Fibroblast of villous mesenchyme (primary cell): ENCODE results near the gene ADD1. TPM values are rescaled to one million over a fixed set of nuclear protein-coding genes. Genes with fewer than 3 reads are reported as not detected.

Experiments used
- DNase-seq: peaks from one replicate; pipeline ENCODE4 v3.0.0-alpha.2; 2010; ENCODE audit warnings: low read depth
- H3K4me3 ChIP-seq: 2 replicates; pipeline ENCODE4 v1.5.1; 2011; ENCODE audit warnings: low read depth, mild to moderate bottlenecking, low read length
- total RNA-seq: library from RNA; depleted of rRNA; stranded (reverse); fragments of >200 nt; gene quantifications from 2 replicates; pipeline ENCODE4 v1.2.3, GENCODE V29; 2012
- TF ChIP-seq, protein P1 (sequence below): IDR thresholded peaks from 2 replicates; pipeline ENCODE4 v1.5.1; 2012; ENCODE audit warnings: low read depth, mild to moderate bottlenecking, low read length; ENCODE audit not compliant: insufficient read depth

ADD1 gene
- total RNA-seq, 1 donor: 212 TPM

DNA sequence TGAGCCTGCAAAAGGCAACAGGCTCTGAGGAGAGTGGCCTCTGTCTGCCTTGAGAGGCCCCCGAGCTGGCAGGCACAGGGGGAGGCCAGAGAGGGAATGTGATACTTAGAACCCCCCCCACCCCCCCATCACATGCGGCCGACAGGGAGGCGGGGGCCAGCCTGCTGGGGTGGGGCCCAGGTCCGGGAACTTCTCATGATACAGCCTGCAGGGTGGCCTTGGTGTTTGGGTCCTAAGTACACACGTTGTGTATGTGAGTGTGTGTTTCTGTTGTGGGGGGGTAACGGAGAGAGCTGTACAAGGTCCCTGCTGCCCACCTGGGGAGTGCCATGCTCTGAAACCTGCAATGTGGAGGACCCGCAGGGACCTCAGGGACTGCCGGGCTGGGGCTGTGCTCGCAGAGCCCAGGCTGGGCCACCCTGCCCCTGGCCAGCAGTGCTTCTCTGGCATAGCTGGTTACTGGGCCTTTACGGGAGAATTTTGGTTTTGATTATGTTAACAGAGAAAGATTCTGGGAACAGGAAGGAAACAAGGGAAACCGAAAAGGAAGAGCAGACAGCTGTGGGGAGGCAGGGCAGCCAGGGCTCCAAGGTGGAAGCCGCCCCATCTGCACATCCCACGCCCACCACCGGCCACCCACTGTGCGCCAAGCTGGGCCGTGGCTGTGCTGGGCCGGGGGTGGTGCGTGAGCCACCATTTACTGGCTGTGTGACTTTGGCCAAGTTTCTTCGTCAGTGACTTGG, 30.9 kb upstream of the ADD1 start:
- TF ChIP-seq, protein P1, sequence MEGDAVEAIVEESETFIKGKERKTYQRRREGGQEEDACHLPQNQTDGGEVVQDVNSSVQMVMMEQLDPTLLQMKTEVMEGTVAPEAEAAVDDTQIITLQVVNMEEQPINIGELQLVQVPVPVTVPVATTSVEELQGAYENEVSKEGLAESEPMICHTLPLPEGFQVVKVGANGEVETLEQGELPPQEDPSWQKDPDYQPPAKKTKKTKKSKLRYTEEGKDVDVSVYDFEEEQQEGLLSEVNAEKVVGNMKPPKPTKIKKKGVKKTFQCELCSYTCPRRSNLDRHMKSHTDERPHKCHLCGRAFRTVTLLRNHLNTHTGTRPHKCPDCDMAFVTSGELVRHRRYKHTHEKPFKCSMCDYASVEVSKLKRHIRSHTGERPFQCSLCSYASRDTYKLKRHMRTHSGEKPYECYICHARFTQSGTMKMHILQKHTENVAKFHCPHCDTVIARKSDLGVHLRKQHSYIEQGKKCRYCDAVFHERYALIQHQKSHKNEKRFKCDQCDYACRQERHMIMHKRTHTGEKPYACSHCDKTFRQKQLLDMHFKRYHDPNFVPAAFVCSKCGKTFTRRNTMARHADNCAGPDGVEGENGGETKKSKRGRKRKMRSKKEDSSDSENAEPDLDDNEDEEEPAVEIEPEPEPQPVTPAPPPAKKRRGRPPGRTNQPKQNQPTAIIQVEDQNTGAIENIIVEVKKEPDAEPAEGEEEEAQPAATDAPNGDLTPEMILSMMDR: no peak
- peak; percentile 14 for DNase-seq
- peak overlapping the region; percentile 40 for H3K4me3 ChIP-seq

DNA sequence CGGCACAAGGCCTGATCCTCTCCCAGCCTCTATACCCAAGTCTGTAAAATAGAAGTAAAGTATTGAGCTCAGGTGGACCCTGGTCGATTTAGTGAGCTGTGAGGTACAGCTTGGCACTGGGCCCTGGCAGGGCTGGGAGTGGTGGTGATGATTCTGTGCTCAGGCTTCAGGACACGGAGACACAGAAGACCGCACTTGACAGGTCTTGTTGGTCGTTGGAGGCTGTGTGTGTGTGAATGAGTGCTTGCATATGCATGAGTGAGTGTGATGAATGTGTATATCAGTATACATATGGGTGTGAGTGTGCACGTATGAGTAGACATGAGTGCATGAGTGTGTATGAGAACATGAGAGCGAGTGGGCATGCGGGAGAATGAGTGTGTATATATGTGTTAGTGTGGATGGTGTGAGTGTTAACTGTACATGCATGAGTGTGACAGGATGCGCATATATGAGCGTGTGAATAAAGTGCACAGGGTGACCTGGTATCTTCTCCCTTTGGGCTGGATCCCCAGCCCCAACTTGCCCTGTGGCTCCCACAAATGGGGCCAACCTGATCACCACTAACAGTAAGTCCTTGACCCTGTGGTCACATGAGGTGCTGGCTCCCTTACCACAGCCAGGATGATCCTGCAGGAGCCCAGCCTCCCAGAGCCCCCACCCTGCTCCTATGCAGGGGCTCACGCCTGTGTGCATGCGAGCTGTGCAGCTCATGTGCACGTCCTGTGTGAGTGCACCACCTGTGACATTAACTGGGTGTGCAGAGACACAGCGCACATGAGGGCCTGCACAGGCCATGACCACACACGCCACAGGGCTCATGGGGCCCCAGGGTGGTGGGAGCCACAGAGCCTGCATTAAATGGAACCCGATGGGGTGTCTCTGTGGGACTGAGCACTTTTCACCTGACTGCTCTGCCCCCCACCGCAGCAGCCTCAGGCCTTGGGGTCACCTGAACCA, 29.9 kb upstream of the ADD1 start:
- no peak overlapping the region for H3K4me3 ChIP-seq
- no peak for DNase-seq
- TF ChIP-seq, protein P1: no peak

DNA sequence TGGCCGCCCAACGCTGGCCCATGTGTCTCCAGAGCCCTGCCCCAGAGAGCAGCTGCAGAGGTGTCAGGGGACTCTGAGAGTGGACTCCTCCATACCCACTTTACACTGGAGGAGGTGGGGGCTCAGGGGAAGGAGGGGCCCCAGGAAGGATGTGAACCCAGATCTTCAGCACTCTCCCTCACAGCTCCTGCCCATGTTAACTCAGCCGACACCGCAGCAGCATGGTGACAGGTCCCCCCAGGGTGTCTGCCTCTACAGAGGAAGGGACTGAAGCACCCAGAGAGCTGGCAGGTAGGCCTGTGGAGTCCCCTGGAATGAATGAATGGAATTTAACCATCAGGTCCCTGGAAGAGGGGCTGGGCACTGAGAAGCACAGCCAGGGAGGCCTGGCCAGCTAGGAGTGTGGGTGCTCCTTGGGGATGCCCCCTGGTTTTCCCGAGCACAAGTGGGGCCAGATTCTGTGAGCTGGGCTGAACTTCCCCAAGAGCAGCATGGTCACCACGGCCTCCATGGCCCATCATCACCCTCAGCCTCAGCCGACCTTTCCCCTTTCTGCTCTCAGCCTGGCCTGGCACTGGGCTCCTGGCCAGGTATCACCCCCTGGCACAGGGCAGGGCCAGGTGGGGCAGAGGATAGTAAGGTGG, 28.9 kb upstream of the ADD1 start:
- TF ChIP-seq, protein P1: no peak
- no peak for DNase-seq
- no peak overlapping the region for H3K4me3 ChIP-seq

DNA sequence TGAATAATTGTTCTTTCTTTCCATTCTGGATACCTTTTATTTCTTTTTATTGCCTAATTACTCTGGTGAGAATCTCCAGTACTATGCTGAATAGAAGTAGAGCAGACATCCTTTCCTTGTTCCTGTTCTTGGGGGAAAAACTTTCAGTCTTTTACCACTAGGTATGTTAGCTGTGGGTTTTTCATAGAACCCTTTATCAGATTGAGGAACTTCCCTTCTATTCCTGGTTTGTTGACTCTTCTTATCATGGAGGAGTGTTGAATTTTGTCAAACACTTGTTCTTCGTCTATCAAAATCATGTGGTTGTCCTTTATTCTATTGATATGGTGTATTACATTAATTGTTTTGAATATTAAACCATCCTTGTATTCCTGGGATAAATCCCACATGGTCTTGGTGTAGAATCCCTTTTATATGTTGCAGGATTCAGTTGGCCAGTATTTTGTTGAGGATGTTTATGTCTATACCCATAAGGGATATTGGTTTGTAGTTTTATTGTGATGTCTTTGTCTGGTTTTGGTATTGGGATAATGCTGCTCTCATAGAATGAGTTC, 27.2 kb upstream of the ADD1 start:
- H3K4me3 ChIP-seq: no peak overlapping the region
- TF ChIP-seq, protein P1: no peak
- DNase-seq: no peak

DNA sequence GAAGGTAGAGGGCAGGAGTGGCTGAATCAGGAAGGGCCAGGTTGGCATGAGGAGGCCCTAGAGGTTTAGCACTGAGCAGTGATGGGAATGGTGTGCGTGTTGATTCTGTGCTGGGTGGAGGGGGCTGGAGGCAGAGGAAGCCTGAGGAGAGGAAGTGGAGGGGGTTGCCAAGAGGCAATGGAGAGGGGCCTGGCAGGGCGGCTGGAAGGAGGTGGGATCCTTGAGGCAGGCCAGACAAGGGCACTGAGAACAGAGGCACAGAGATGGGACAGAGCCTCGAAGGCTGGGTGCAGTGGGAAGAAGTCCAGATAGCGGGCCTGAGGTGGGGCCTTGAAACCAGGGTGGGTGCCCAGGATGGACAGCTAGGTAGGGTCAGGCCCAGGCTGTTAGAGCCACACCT, 26.5 kb upstream of the ADD1 start:
- TF ChIP-seq, protein P1: no peak
- DNase-seq: no peak
- no peak overlapping the region for H3K4me3 ChIP-seq

DNA sequence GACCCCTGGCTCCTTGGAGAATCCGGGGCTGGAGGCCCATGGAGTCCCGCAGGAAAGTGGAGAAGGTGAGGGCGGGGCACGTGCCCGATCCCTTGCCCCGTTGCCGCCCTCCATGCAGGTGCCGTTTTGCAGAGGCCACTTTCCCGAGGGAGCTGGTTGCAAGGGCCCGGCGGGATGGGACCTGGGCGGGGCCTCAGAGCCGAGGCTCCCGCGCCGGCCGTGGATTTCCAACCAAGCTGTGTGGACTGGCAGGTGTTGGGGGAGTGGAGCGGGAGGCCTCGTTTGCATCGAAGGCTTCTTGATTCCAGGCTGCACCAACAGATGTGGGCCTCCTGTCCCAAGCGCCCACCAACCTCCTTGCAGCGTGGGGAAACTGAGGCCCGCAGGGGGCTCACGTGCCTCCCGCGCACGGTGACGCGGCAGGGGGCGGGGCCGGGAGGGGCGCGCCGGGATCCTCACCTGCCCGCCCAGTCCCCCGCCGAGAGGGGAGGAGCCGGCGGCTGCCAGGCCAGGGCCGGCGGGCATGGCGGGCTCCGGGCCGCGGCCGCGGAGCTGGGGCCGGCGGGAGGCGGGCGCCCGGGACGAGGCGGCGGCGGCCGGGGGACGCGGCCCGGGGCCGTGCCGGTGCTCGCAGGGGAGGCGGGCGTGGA, 25.8 kb upstream of the ADD1 start:
- DNase-seq: no peak
- TF ChIP-seq, protein P1: no peak

More for the DNA sequence above, 25.8 kb upstream of the ADD1 start:
- H3K4me3 ChIP-seq: peak overlapping the region; percentile 47
